Adrenal gland (tissue), 12 donors: Measurements from ENCODE around the gene HS3ST5. TPM values are rescaled to one million over a fixed set of nuclear protein-coding genes. Genes with fewer than 3 reads are reported as not detected.

Source experiments
- DNase-seq, 7 donors: peaks; one replicate each; pipeline ENCODE4 v3.0.0-alpha.2; 2019 to 2020
- H3K27ac ChIP-seq, 5 donors: fragments of 200-600 bp; sonication (generic) in 4 of 5; 1 replicate in 3 of 5; 2 replicates in 2 of 5; pipeline versions ENCODE4 v1.5.1 to v1.8.0; 2016 to 2020; ENCODE audit warnings: mild to moderate bottlenecking in 1 of 5
- H3K27me3 ChIP-seq: fragments of 200-600 bp; 2 replicates; pipeline ENCODE4 v1.8.0; 2021
- H3K36me3 ChIP-seq, 2 donors: fragments of 200-600 bp; replicated peaks in 1 of 2; 1 replicate in 1 of 2; 2 replicates in 1 of 2; pipeline versions ENCODE4 v1.5.1 to v1.8.0; 2018 to 2022
- H3K4me1 ChIP-seq, 2 donors: fragments of 200-600 bp; replicated peaks in 1 of 2; 1 replicate in 1 of 2; 2 replicates in 1 of 2; pipeline versions ENCODE4 v1.5.1 to v1.8.0; 2018 to 2021
- H3K4me3 ChIP-seq, 4 donors: fragments of 200-600 bp; sonication (generic) in 3 of 4; one replicate each; pipeline ENCODE4 v1.5.1; 2016 to 2018
- H3K9me3 ChIP-seq, 3 donors: fragments of 200-600 bp; sonication (generic) in 1 of 3; replicated peaks in 1 of 3; 1 replicate in 2 of 3; 2 replicates in 1 of 3; pipeline versions ENCODE4 v1.5.1 to v1.8.0; 2016 to 2021
- CTCF ChIP-seq, 6 experiments: fragments of 450-650 bp in 4 of 6; fragments of 200-600 bp in 2 of 6; sonication (generic) in 1 of 6; IDR thresholded peaks; 1 replicate in 5 of 6; 2 replicates in 1 of 6; pipeline versions ENCODE4 v1.5.1 to v1.8.0; 2016 to 2021; ENCODE audit warnings: antibody characterized with exemption in 6 of 6, mild to moderate bottlenecking in 2 of 6, moderate library complexity in 1 of 6
- POLR2A ChIP-seq, 2 donors: fragments of 450-650 bp; IDR thresholded peaks; one replicate each; pipeline ENCODE4 v1.6.1; 2017; ENCODE audit warnings: antibody characterized with exemption in 2 of 2, mild to moderate bottlenecking in 2 of 2, moderate library complexity in 1 of 2
- WGBS, 4 donors: extraction: QIAGEN DNeasy Blood & Tissue Kit in 2 of 4; methylation state at CpG; one replicate each; pipeline versions ENCODE4 v1.1.5 to v1.1.7; 2013 to 2017; 5-methylcytosine and 5-hydroxymethylcytosine counted together
- intact Hi-C, 2 donors: fragments of 100-400 bp; cut with DNase I; formaldehyde crosslinking; loops; one replicate each; pipeline versions ENCODE4 v1.14.1 to v1.15.0; 2022 to 2023
- polyA plus RNA-seq, 3 donors: library from polyadenylated mRNA; stranded (reverse); fragments of 200-250 nt in 2 of 3; fragments of 350-450 nt in 1 of 3; fragmentation: Illumina TruSeq in 1 of 3; extraction: RNeasy Lipid Tissue Mini Kit (QIAGEN cat#74804) in 1 of 3; gene quantifications; one replicate each; pipeline ENCODE4 v1.2.3, GENCODE V29; 2013 to 2014
- total RNA-seq, 9 donors: library from RNA; depleted of rRNA in 4 of 9; stranded (reverse); fragments of >200 nt in 4 of 9; fragments of 120-200 nt in 1 of 9; fragmentation: NEBNext Ultra II Directional in 1 of 9; extraction: Animal tissue kit (Norgen Biotek cat#: 25700) in 1 of 9; gene quantifications; one replicate each; pipeline versions ENCODE4 v1.1.0 to v1.2.4, GENCODE V29; 2013 to 2023
- donor health status: healthy with polysubstance abuse.
- donor health status: Bipolar disorder and iron deficiency.
- donor health status: DM: yes; HTN: yes; CAD: no.
- donor health status: DM: no; HTN: no; CAD: no.
- donor health status: DM: no; HTN: no; CAD: no.
- donor health status: DM: yes; HTN: yes; CAD: no.

Gene HS3ST5
- total and polyA plus RNA-seq, 12 donors, result 0.04 to 0.78 (median 0.24) TPM; not detected in 5

- no peak overlapping the region for H3K4me3 ChIP-seq
- intact Hi-C loops, result no loop called here
- DNase-seq, result no peak
- WGBS, 4 donors, result 65 to 80% (median 73%) methylated on average over 2 of the region's 2 CpGs
- H3K4me1 ChIP-seq, result no peaks in the 10 kb centered on the region
- no peaks in the 10 kb centered on the region for H3K36me3 ChIP-seq
- H3K27me3 ChIP-seq, result no peaks in the 10 kb centered on the region
- H3K9me3 ChIP-seq, result no peaks in the 10 kb centered on the region
- TF ChIP-seq CTCF (IDR thresholded peaks at IDR 0.05), result no peak
- no peak for TF ChIP-seq POLR2A (IDR thresholded peaks at IDR 0.05)
- H3K27ac ChIP-seq, result no peak overlapping the region
Observed at GRCh38 chr6:114301596-114302219, 41.1 kb downstream of the HS3ST5 start.

DNA sequence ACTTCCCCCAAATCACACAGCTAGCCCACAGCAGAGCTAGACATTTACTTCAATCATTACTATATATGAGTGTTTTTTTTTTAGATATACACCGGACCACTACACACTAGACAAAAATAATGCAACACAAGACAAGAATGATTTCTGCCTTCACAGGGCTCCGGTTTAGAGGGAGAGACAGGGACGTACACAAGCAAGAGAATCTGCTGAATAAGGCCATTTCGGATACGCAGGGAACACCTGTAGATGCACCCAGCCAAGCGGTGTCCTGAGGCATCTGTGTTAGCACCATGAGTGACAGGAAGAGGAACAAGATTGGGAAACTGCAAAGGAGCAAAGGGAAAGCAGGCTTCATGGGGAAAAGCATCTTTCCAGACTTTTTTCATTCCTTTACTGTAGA is 45.7 kb downstream of the HS3ST5 start:
- WGBS, 4 donors, result 89 to 90% (median 90%) methylated on average over 6 of the region's 6 CpGs
- Histone ChIP-seq H3K4me1 (no peaks in the 10 kb centered on the region), H3K36me3 (no peaks in the 10 kb centered on the region), H3K27me3 (no peaks in the 10 kb centered on the region), H3K9me3 (no peaks in the 10 kb centered on the region), H3K4me3 (no peak overlapping the region), H3K27ac (no peak overlapping the region)
- intact Hi-C loops, result no loop called here
- no peak for DNase-seq
- no peak for TF ChIP-seq POLR2A (IDR thresholded peaks at IDR 0.05)
- TF ChIP-seq CTCF (IDR thresholded peaks at IDR 0.05), result no peak

DNA sequence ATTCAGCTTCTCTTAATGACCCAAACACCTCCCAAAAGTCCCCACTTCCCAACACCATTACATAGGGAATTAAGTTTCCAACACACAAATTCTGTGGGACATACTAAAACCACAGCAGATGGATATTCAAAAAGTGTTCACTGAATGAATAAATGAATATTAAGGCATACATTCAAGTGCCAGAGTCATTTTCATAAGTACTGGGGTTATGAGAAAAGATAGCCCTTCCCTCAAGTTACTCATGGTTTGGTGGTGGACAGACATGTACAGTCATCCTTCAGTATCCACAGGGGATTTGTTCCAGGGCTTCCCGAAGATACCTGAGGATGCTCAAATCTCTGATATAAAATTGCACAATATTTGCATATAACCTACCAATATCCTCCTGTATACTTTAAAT is 50.4 kb downstream of the HS3ST5 start:
- H3K4me3 ChIP-seq, result no peak overlapping the region
- no peaks in the 10 kb centered on the region for H3K36me3 ChIP-seq
- no peak for DNase-seq
- H3K9me3 ChIP-seq, result no peaks in the 10 kb centered on the region
- TF ChIP-seq POLR2A (IDR thresholded peaks at IDR 0.05) (no peak), CTCF (IDR thresholded peaks at IDR 0.05) (no peak)
- intact Hi-C loops, result no loop called here
- 83 to 94% (median 89%) methylated on average over 1 of the region's 1 CpG for whole genome bisulfite sequencing, 4 donors
- no peaks in the 10 kb centered on the region for H3K27me3 ChIP-seq
- no peaks in the 10 kb centered on the region for H3K4me1 ChIP-seq
- H3K27ac ChIP-seq, result no peak overlapping the region

DNA sequence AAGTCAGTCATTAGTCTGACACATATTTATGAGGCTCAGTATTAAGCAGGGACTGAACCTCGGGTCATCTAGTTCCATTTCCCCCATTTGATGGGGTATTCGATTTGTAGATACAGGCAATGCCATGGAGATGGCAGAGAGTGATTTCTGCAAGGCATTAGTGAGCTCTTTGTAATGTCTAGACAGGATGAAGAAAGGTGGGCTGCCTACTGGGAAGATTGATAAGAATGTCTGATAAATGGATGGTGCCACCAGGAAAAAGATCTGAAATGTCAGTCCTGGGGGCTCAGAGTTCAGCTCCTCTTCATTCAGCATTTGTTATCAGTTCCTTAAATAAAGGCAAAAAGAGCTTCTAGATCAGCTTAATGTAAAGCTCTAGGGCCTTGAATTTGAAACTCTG is 51.4 kb downstream of the HS3ST5 start:
- TF ChIP-seq POLR2A (IDR thresholded peaks at IDR 0.05) (no peak), CTCF (IDR thresholded peaks at IDR 0.05) (no peak)
- 53 to 79% (median 65%) methylated on average over 2 of the region's 2 CpGs for WGBS, 4 donors
- H3K4me1 ChIP-seq, result no peaks in the 10 kb centered on the region
- H3K27me3 ChIP-seq, result no peaks in the 10 kb centered on the region
- intact Hi-C loops, result no loop called here
- no peak overlapping the region for H3K4me3 ChIP-seq
- no peaks in the 10 kb centered on the region for H3K9me3 ChIP-seq
- no peak for DNase-seq
- no peaks in the 10 kb centered on the region for H3K36me3 ChIP-seq
- H3K27ac ChIP-seq, result no peak overlapping the region
